ENCODE data around the gene DZIP3.

DNA sequence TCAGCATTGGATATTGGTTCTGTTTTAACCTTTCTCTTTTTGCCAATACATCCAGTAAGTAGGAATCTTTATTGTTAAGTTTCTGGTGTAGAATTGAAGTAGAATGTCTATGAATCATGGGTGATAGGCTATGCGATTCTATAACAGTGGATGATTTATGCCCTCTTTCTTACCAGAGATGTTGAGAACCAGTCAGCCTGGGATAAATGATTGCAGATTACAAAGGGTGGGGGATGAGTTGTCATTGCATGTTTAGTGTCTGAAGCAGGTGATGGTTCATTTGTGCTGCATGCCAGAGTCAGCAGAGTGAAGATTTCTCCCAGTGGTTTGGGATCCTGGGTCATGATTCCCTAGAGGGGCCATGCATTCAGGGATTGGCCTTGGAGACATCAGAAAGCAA lies 153.4 kb downstream of the DZIP3 start:
- no peak for TF ChIP-seq CTCF (conservative IDR thresholded peaks at IDR 0.05 in 1 of 2, IDR thresholded peaks at IDR 0.05 in 1 of 2; ENCODE audit: low read depth in 1 of 2, low read length in 2 of 2)
- no peak for TF ChIP-seq EZH2 (IDR thresholded peaks at IDR 0.05; ENCODE audit: low read length, missing control alignments)
